Brain microvascular endothelial cell (primary cell): Measurements from ENCODE around the gene MAD1L1.

Experiments used
- DNase-seq: peaks from one replicate; pipeline ENCODE4 v3.0.0-alpha.2; 2020
- H3K27ac ChIP-seq: fragments of 250-450 bp; sonication (Bioruptor Pico); 2 replicates; pipeline ENCODE4 v1.5.1; 2020; ENCODE audit warnings: mild to moderate bottlenecking, moderate library complexity
- H3K27me3 ChIP-seq: fragments of 250-450 bp; sonication (Bioruptor Pico); replicated peaks from 2 replicates; pipeline ENCODE4 v1.5.1; 2020; ENCODE audit warnings: mild to moderate bottlenecking
- H3K36me3 ChIP-seq: fragments of 250-450 bp; sonication (Bioruptor Pico); replicated peaks from 2 replicates; pipeline ENCODE4 v1.5.1; 2020; ENCODE audit warnings: mild to moderate bottlenecking
- H3K4me3 ChIP-seq: 2 replicates; pipeline ENCODE4 v1.5.1; 2011; ENCODE audit warnings: low read depth, mild to moderate bottlenecking, control low read depth, low read length, moderate library complexity
- CTCF ChIP-seq: IDR thresholded peaks from 2 replicates; pipeline ENCODE4 v1.5.1; 2011; ENCODE audit warnings: low read depth, mild to moderate bottlenecking, moderate library complexity, low read length, control low read depth, inconsistent platforms; ENCODE audit errors: missing control alignments
- in situ Hi-C: cut with HindIII; loops from 2 replicates; pipeline ENCODE4 v1.10.0; 2017; ENCODE audit warnings: low sequenced_read_pairs, low pct_ligation_motif_present

The MAD1L1 gene

GRCh38 chr7:2278026-2278425 is 45.3 kb upstream of the MAD1L1 start:
- no peak for DNase-seq
- in situ Hi-C loops = no loop called here

GRCh38 chr7:2276107-2276506 is 43.4 kb upstream of the MAD1L1 start:
- in situ Hi-C loops = no loop called here
- Histone ChIP-seq H3K27me3 (no peaks in the 10 kb centered on the region), H3K36me3 (peaks cover 20% of the 10 kb centered on the region), H3K27ac (no peak overlapping the region), H3K4me3 (no peak overlapping the region)
- DNase-seq = no peak
- no peak for TF ChIP-seq CTCF

More at GRCh38 chr7:2278026-2278425, 45.3 kb upstream of the MAD1L1 start:
- no peak for TF ChIP-seq CTCF
- H3K27me3 ChIP-seq = no peaks in the 10 kb centered on the region
- H3K27ac ChIP-seq = no peak overlapping the region
- no peak overlapping the region for H3K4me3 ChIP-seq
- peaks cover 14% of the 10 kb centered on the region for H3K36me3 ChIP-seq

GRCh38 chr7:2275101-2275500 is 42.4 kb upstream of the MAD1L1 start:
- Histone ChIP-seq H3K36me3 (peaks cover 25% of the 10 kb centered on the region), H3K4me3 (no peak overlapping the region), H3K27ac (no peak overlapping the region), H3K27me3 (no peaks in the 10 kb centered on the region)
- in situ Hi-C loops = no loop called here
- no peak for TF ChIP-seq CTCF
- no peak for DNase-seq

GRCh38 chr7:2274666-2275065 is 41.9 kb upstream of the MAD1L1 start:
- Histone ChIP-seq H3K27me3 (no peaks in the 10 kb centered on the region), H3K36me3 (peaks cover 25% of the 10 kb centered on the region), H3K4me3 (no peak overlapping the region), H3K27ac (no peak overlapping the region)
- in situ Hi-C loops = no loop called here
- TF ChIP-seq CTCF = no peak
- no peak for DNase-seq

- no peaks in the 10 kb centered on the region for H3K27me3 ChIP-seq
- in situ Hi-C loops = no loop called here
- H3K36me3 ChIP-seq = peaks cover 25% of the 10 kb centered on the region
- H3K27ac ChIP-seq = no peak overlapping the region
- no peak for TF ChIP-seq CTCF
- H3K4me3 ChIP-seq = no peak overlapping the region
- no peak for DNase-seq
These were observed 41.1 kb upstream of the MAD1L1 start for GRCh38 chr7:2273866-2274265.

- H3K27ac ChIP-seq = no peak overlapping the region
- H3K27me3 ChIP-seq = no peaks in the 10 kb centered on the region
- peaks cover 21% of the 10 kb centered on the region for H3K36me3 ChIP-seq
- DNase-seq = no peak
- no peak for TF ChIP-seq CTCF
- no peak overlapping the region for H3K4me3 ChIP-seq
- in situ Hi-C loops = no loop called here
These were observed 39.3 kb upstream of the MAD1L1 start for GRCh38 chr7:2272031-2272430.
